K562 (cell line): Measurements from ENCODE around the gene ZBTB18. TPM values are rescaled to one million over a fixed set of nuclear protein-coding genes. Genes with fewer than 3 reads are reported as not detected.

ENCODE experiments used
- CBFA2T2 ChIP-seq: fragments of 450-650 bp; conservative IDR thresholded peaks from 2 replicates; pipeline ENCODE4 v1.6.1; 2017; ENCODE audit warnings: mild to moderate bottlenecking
- CBFA2T3 ChIP-seq: fragments of 450-650 bp; IDR thresholded peaks from 2 replicates; pipeline ENCODE4 v1.6.1; 2017
- CXXC5 ChIP-seq: fragments of 250-450 bp; sonication (Bioruptor Pico); IDR thresholded peaks from 2 replicates; pipeline ENCODE4 v1.8.0; 2022; ENCODE audit warnings: inconsistent platforms, mild to moderate bottlenecking, moderate library complexity
- HDAC1 ChIP-seq, 2 experiments: fragments of 450-650 bp; IDR thresholded peaks; 2 replicates each; pipeline ENCODE4 v1.6.1; 2016 to 2017; ENCODE audit warnings: inconsistent platforms in 1 of 2, mild to moderate bottlenecking in 1 of 2, moderate library complexity in 1 of 2
- HNRNPK ChIP-seq: fragments of 200-400 bp; formaldehyde crosslinking; IDR thresholded peaks from one replicate; pipeline ENCODE4 v1.6.1; 2018; ENCODE audit warnings: mild to moderate bottlenecking, low read depth, low read length; ENCODE audit not compliant: poor library complexity, severe bottlenecking
- KDM1A ChIP-seq, 2 experiments: fragments of 450-650 bp; IDR thresholded peaks; 2 replicates each; pipeline ENCODE4 v1.6.1; 2016; ENCODE audit warnings: mild to moderate bottlenecking in 2 of 2
- KDM2B ChIP-seq: fragments of 250-450 bp; sonication (Bioruptor Pico); IDR thresholded peaks from 2 replicates; pipeline ENCODE4 v1.8.0; 2021; ENCODE audit warnings: mild to moderate bottlenecking, moderate library complexity
- KLF16 ChIP-seq: IDR thresholded peaks from 2 replicates; pipeline ENCODE4 v1.6.1; 2016; ENCODE audit warnings: antibody characterized with exemption
- MAFF ChIP-seq: IDR thresholded peaks from 2 replicates; pipeline ENCODE4 v1.6.1; 2012; ENCODE audit warnings: low read length, improper control_type of control experiment
- MAFG ChIP-seq: fragments of 450-650 bp; conservative IDR thresholded peaks from 2 replicates; pipeline ENCODE4 v1.6.1; 2016; ENCODE audit warnings: missing genetic modification characterization, missing compliant biosample characterization
- MAFK ChIP-seq: IDR thresholded peaks from 2 replicates; pipeline ENCODE4 v1.6.1; 2011; ENCODE audit warnings: low read length, improper control_type of control experiment
- MEIS2 ChIP-seq: fragments of 450-650 bp; IDR thresholded peaks from 2 replicates; pipeline ENCODE4 v1.6.1; 2014; ENCODE audit warnings: mild to moderate bottlenecking; ENCODE audit not compliant: partially characterized antibody
- RBM25 ChIP-seq: fragments of 200-400 bp; formaldehyde crosslinking; IDR thresholded peaks from 2 replicates; pipeline ENCODE4 v1.6.1; 2018; ENCODE audit warnings: low read length, low read depth, moderate library complexity; ENCODE audit not compliant: severe bottlenecking
- RCOR1 ChIP-seq, 2 experiments: IDR thresholded peaks; 2 replicates each; pipeline ENCODE4 v1.6.1; 2012; ENCODE audit warnings: low read depth in 2 of 2, low read length in 2 of 2, borderline replicate concordance in 1 of 2, improper control_type of control experiment in 1 of 2
- RNF2 ChIP-seq: sonication (generic); IDR thresholded peaks from 2 replicates; pipeline ENCODE4 v1.6.1; 2016
- SMAD2 ChIP-seq: fragments of 150-350 bp; IDR thresholded peaks from 2 replicates; pipeline ENCODE4 v1.6.1; 2014; ENCODE audit warnings: low read depth, mild to moderate bottlenecking, low read length
- TAL1 ChIP-seq: fragments of 450-650 bp; IDR thresholded peaks from 2 replicates; pipeline ENCODE4 v1.6.1; 2016; ENCODE audit warnings: mild to moderate bottlenecking
- TEAD1 ChIP-seq, 2 experiments: fragments of 450-650 bp in 1 of 2; sonication (generic) in 1 of 2; formaldehyde crosslinking; IDR thresholded peaks; 2 replicates each; pipeline versions ENCODE4 v1.4.0 to v1.8.0; 2020 to 2022; ENCODE audit warnings: mild to moderate bottlenecking in 2 of 2, missing genetic modification reagents in 1 of 2
- TEAD4 ChIP-seq, 2 experiments: sonication (generic) in 1 of 2; formaldehyde crosslinking in 1 of 2; IDR thresholded peaks; 2 replicates each; pipeline versions ENCODE4 v1.6.1 to v1.8.0; 2012 to 2022; ENCODE audit warnings: borderline replicate concordance in 1 of 2, inconsistent platforms in 1 of 2, low read length in 1 of 2, mild to moderate bottlenecking in 1 of 2, missing genetic modification reagents in 1 of 2
- ZNF197 ChIP-seq: fragments of 200-800 bp; sonication (Bioruptor generic); IDR thresholded peaks from 2 replicates; pipeline ENCODE4 v1.6.1; 2016; ENCODE audit warnings: low read depth, missing genetic modification characterization, missing compliant biosample characterization
- ZNF316 ChIP-seq: fragments of 450-650 bp; IDR thresholded peaks from 2 replicates; pipeline ENCODE4 v1.6.1; 2016
- ZNF644 ChIP-seq: fragments of 200-800 bp; sonication (Bioruptor generic); IDR thresholded peaks from 2 replicates; pipeline ENCODE4 v1.6.1; 2016; ENCODE audit warnings: low read depth, missing genetic modification characterization, missing compliant biosample characterization
- polyA plus RNA-seq, 8 experiments: library from polyadenylated mRNA; depleted of rRNA in 4 of 8; stranded (reverse) in 5 of 8; unstranded in 3 of 8; fragments of >200 nt; fragmentation: Nextera tagmentation in 2 of 8; fragmentation: Illumina TruSeq in 1 of 8; extraction: Ambion mirVana in 2 of 8; extraction: Trizol in 1 of 8; gene quantifications; 2 replicates each; pipeline versions ENCODE4 v1.2.1 to v1.2.3, GENCODE V29; 2011 to 2014; ENCODE audit warnings: inconsistent platforms in 1 of 8, missing spikeins in 1 of 8
- total RNA-seq, 7 experiments: library from RNA; depleted of rRNA in 6 of 7; stranded (reverse); fragments of >200 nt in 6 of 7; fragmentation: Illumina TruSeq in 2 of 7; extraction: Trizol in 2 of 7; gene quantifications; 2 replicates each; pipeline versions ENCODE4 v1.2.1 to v1.2.3, GENCODE V29; 2011 to 2021; ENCODE audit warnings: low replicate concordance in 1 of 7
- TF ChIP-seq, protein P1 (sequence below): fragments of 450-650 bp; IDR thresholded peaks from 2 replicates; pipeline ENCODE4 v1.6.1; 2016; ENCODE audit warnings: low read depth, mild to moderate bottlenecking, moderate library complexity
- TF ChIP-seq, protein P2 (sequence below): fragments of 450-650 bp; IDR thresholded peaks from 2 replicates; pipeline ENCODE4 v1.6.1; 2016

The ZBTB18 gene
- total and polyA plus RNA-seq, 9 of the 15 experiments (the other 6 are each of a cell fraction or from before 2014, with no cell fraction given): 0.13 to 2.6 (median 1.6) TPM

DNA sequence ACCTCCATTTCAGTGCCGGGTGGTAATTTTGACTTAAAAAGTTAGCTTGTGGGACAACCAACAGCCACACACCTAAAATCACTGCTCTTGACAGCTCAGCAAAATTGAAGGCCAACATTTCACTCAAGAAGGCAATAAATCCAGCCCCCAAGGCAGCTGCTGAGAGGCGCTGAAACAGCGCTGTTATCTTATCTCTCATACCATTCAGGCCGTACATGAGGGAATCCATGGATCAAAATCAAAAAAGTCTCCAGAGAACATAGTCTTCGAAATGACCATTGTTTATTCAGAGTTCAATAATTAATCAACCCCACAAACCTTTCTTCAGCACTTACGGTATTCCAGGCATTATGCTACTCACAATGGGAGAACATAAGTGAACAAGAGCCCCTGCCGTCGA is 38.5 kb downstream of the ZBTB18 start (continued):
- TF ChIP-seq ZNF644 (tag) (peak; percentile 85), MEIS2 (peak; percentile 96), MAFG (tag) (peak; percentile 77), SMAD2 (no peak), MAFK (peak; percentile 31; the same call in 1 of the 2 replicates), CBFA2T3 (peak; percentile 68), RNF2 (0 out of 2 replicates have a peak, but pooled peaks have one; percentile 20), RBM25 (no peak), HDAC1 (IDR thresholded peaks at IDR 0.05) (peak in 1 of 2 experiments; percentile 74; a peak in 1 of 4 replicates), ZNF197 (peak; percentile 61; the same call in 1 of the 2 replicates), TEAD1 (CRISPR knock-in tag; IDR thresholded peaks at IDR 0.05) (0 out of 4 replicates have a peak, but pooled peaks of 1 of the 2 experiments have one; percentile 39), KLF16 (peak; percentile 45; the same call in 1 of the 2 replicates), MAFF (peak; percentile 28; the same call in 1 of the 2 replicates), CBFA2T2 (peak; percentile 38), ZNF316 (peak; percentile 78), KDM1A (IDR thresholded peaks at IDR 0.05) (peak; percentile 92 to 93), TAL1 (peak; percentile 45), TEAD4 (IDR thresholded peaks at IDR 0.05; ENCODE audit: low read length) (peak; percentile 73), TEAD4 (CRISPR knock-in tag; IDR thresholded peaks at IDR 0.05; ENCODE audit: borderline replicate concordance) (no peak), KDM2B (CRISPR knock-in tag) (0 out of 2 replicates have a peak, but pooled peaks have one; percentile 9), HNRNPK (no peak), CXXC5 (peak; percentile 59; the same call in 1 of the 2 replicates), RCOR1 (IDR thresholded peaks at IDR 0.05; ENCODE audit: borderline replicate concordance in 1 of 2, low read depth in 2 of 2, low read length in 2 of 2) (peak in 1 of 2 experiments; percentile 99; a peak in 2 of 4 replicates)
- TF ChIP-seq, protein P1, sequence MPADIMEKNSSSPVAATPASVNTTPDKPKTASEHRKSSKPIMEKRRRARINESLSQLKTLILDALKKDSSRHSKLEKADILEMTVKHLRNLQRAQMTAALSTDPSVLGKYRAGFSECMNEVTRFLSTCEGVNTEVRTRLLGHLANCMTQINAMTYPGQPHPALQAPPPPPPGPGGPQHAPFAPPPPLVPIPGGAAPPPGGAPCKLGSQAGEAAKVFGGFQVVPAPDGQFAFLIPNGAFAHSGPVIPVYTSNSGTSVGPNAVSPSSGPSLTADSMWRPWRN: 0 out of 2 replicates have a peak, but pooled peaks have one; percentile 45
- TF ChIP-seq, protein P2, sequence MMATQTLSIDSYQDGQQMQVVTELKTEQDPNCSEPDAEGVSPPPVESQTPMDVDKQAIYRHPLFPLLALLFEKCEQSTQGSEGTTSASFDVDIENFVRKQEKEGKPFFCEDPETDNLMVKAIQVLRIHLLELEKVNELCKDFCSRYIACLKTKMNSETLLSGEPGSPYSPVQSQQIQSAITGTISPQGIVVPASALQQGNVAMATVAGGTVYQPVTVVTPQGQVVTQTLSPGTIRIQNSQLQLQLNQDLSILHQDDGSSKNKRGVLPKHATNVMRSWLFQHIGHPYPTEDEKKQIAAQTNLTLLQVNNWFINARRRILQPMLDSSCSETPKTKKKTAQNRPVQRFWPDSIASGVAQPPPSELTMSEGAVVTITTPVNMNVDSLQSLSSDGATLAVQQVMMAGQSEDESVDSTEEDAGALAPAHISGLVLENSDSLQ: peak; percentile 47
